Measurements from ENCODE around the gene FIGN. TPM values are rescaled to one million over a fixed set of nuclear protein-coding genes. Genes with fewer than 3 reads are reported as not detected.

Gene FIGN
- polyA plus RNA-seq, 1 donor from 2014 or later = 0.71 TPM

DNA sequence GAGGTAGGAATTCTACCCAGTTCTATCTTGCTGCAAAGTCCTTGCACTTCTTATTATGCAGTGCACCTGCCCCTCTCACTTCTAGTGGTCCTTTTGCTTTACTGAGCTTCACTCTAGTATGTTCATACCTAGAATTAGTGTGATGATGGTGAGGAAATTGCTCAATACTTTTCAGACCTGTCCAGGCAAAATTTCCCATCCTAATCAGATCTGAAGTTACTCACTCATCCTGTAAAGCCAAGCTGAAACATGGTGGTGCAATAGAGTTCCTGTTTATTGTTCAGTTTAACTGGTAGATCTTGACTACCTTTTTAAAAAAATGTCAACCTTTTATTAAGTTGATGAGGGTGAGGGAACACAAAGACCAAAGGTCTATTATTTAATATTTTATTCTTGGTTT lies 12.6 kb upstream of the FIGN start:
- no peak overlapping the region for H2AFZ ChIP-seq (ENCODE audit: low read depth, low read length)
- H3K27ac ChIP-seq (ENCODE audit: low read length) = no peak overlapping the region
- H3K27me3 ChIP-seq (ENCODE audit: insufficient read depth, low read depth, low read length) = no peaks in the 10 kb centered on the region
- H3K9me2 ChIP-seq (ENCODE audit: insufficient read depth, low read length) = no peaks in the 10 kb centered on the region
- H3K79me2 ChIP-seq (replicated peaks; ENCODE audit: insufficient read depth, low read length) = no peaks in the 10 kb centered on the region
- H3K4me2 ChIP-seq (ENCODE audit: low read length) = no peak overlapping the region
- H3K9me3 ChIP-seq (ENCODE audit: low read length) = no peaks in the 10 kb centered on the region
- H3K36me3 ChIP-seq (ENCODE audit: insufficient read depth, low read length) = no peaks in the 10 kb centered on the region
- no peak for TF ChIP-seq RAD21 (conservative IDR thresholded peaks at IDR 0.05)
- TF ChIP-seq, protein P1, sequence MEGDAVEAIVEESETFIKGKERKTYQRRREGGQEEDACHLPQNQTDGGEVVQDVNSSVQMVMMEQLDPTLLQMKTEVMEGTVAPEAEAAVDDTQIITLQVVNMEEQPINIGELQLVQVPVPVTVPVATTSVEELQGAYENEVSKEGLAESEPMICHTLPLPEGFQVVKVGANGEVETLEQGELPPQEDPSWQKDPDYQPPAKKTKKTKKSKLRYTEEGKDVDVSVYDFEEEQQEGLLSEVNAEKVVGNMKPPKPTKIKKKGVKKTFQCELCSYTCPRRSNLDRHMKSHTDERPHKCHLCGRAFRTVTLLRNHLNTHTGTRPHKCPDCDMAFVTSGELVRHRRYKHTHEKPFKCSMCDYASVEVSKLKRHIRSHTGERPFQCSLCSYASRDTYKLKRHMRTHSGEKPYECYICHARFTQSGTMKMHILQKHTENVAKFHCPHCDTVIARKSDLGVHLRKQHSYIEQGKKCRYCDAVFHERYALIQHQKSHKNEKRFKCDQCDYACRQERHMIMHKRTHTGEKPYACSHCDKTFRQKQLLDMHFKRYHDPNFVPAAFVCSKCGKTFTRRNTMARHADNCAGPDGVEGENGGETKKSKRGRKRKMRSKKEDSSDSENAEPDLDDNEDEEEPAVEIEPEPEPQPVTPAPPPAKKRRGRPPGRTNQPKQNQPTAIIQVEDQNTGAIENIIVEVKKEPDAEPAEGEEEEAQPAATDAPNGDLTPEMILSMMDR (IDR thresholded peaks at IDR 0.05; ENCODE audit: poor library complexity, severe bottlenecking) = no peak
- TF ChIP-seq POLR2AphosphoS5 (IDR thresholded peaks at IDR 0.05) = no peak
- TF ChIP-seq SMC3 (conservative IDR thresholded peaks at IDR 0.05; ENCODE audit: poor library complexity) = no peak
- TF ChIP-seq EZH2 (IDR thresholded peaks at IDR 0.05; ENCODE audit: borderline replicate concordance, insufficient read depth, low read length, poor library complexity, severe bottlenecking) = no peak
- TF ChIP-seq EP300 (conservative IDR thresholded peaks at IDR 0.05; ENCODE audit: poor library complexity, severe bottlenecking) = no peak
- no peak for TF ChIP-seq MXI1 (conservative IDR thresholded peaks at IDR 0.05; ENCODE audit: poor library complexity, severe bottlenecking)
- TF ChIP-seq, protein P2, sequence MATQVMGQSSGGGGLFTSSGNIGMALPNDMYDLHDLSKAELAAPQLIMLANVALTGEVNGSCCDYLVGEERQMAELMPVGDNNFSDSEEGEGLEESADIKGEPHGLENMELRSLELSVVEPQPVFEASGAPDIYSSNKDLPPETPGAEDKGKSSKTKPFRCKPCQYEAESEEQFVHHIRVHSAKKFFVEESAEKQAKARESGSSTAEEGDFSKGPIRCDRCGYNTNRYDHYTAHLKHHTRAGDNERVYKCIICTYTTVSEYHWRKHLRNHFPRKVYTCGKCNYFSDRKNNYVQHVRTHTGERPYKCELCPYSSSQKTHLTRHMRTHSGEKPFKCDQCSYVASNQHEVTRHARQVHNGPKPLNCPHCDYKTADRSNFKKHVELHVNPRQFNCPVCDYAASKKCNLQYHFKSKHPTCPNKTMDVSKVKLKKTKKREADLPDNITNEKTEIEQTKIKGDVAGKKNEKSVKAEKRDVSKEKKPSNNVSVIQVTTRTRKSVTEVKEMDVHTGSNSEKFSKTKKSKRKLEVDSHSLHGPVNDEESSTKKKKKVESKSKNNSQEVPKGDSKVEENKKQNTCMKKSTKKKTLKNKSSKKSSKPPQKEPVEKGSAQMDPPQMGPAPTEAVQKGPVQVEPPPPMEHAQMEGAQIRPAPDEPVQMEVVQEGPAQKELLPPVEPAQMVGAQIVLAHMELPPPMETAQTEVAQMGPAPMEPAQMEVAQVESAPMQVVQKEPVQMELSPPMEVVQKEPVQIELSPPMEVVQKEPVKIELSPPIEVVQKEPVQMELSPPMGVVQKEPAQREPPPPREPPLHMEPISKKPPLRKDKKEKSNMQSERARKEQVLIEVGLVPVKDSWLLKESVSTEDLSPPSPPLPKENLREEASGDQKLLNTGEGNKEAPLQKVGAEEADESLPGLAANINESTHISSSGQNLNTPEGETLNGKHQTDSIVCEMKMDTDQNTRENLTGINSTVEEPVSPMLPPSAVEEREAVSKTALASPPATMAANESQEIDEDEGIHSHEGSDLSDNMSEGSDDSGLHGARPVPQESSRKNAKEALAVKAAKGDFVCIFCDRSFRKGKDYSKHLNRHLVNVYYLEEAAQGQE (IDR thresholded peaks at IDR 0.05; ENCODE audit: borderline replicate concordance) = no peak
- TF ChIP-seq TAF1 (IDR thresholded peaks at IDR 0.05; ENCODE audit: low read depth) = no peak
- no peak overlapping the region for H3K9ac ChIP-seq (ENCODE audit: low read length)
- H4K20me1 ChIP-seq (ENCODE audit: insufficient read depth) = no peaks in the 10 kb centered on the region
- no peaks in the 10 kb centered on the region for H3F3A ChIP-seq (ENCODE audit: insufficient read depth, low read length, poor library complexity, severe bottlenecking)
- H3K4me3 ChIP-seq (ENCODE audit: low read length) = no peak overlapping the region

DNA sequence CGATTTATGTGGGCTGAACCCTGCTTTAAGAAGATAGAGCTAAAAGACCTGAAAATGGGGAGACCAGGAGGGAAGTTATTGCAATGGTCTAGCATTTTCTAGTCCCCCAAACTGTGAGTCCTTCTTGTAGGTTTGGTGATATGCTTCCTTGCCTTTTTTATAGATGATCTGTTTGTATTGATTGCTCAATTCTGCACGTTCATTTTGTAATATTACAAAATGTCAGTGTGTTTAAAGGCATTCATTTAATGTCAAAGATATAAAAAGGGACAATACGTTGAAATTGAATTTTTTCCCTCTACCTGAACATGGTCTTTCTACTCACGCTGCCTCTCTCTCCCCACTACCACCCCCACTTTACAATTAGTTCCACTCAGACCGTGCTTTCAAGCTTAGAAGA lies 5.6 kb upstream of the FIGN start:
- no peak overlapping the region for H3K27ac ChIP-seq (ENCODE audit: low read length)
- H3K4me3 ChIP-seq (ENCODE audit: low read length) = no peak overlapping the region
- H3F3A ChIP-seq (ENCODE audit: insufficient read depth, low read length, poor library complexity, severe bottlenecking) = no peaks in the 10 kb centered on the region
- peaks cover 12% of the 10 kb centered on the region for H3K27me3 ChIP-seq (ENCODE audit: insufficient read depth, low read depth, low read length)
- TF ChIP-seq TAF1 (IDR thresholded peaks at IDR 0.05; ENCODE audit: low read depth) = no peak
- no peak for TF ChIP-seq EZH2 (IDR thresholded peaks at IDR 0.05; ENCODE audit: borderline replicate concordance, insufficient read depth, low read length, poor library complexity, severe bottlenecking)
- no peak for TF ChIP-seq RAD21 (conservative IDR thresholded peaks at IDR 0.05)
- no peaks in the 10 kb centered on the region for H3K36me3 ChIP-seq (ENCODE audit: insufficient read depth, low read length)
- H2AFZ ChIP-seq (ENCODE audit: low read depth, low read length) = no peak overlapping the region
- H3K4me2 ChIP-seq (ENCODE audit: low read length) = no peak overlapping the region
- H3K9me3 ChIP-seq (ENCODE audit: low read length) = no peaks in the 10 kb centered on the region
- H3K79me2 ChIP-seq (replicated peaks; ENCODE audit: insufficient read depth, low read length) = no peaks in the 10 kb centered on the region
- no peaks in the 10 kb centered on the region for H4K20me1 ChIP-seq (ENCODE audit: insufficient read depth)
- no peaks in the 10 kb centered on the region for H3K9me2 ChIP-seq (ENCODE audit: insufficient read depth, low read length)
- H3K9ac ChIP-seq (ENCODE audit: low read length) = no peak overlapping the region

DNA sequence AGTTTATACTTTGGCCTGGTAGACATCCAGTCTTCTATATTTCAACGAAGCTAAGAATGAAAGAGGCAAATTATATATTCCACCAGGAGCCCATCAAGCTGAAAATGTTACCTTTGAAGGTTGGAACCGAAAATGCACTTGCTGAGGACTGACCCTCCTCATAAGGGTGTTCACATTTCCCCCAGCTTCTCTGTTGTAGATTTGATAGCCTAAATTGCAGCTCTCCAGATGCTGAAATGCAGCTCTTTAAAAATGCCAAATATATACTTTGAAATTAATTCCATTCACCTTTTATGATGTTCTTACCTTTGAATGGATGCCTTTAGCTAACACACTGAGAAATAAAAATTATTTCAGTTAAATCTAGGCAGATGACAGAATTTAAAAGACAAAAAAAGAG lies 1.8 kb upstream of the FIGN start:
- Histone ChIP-seq H3K4me2 (ENCODE audit: low read length) (no peak overlapping the region), H3K9me2 (ENCODE audit: insufficient read depth, low read length) (no peaks in the 10 kb centered on the region), H3K9ac (ENCODE audit: low read length) (no peak overlapping the region)

More for the DNA sequence above, 1.8 kb upstream of the FIGN start:
- H3K36me3 ChIP-seq (ENCODE audit: insufficient read depth, low read length) = no peaks in the 10 kb centered on the region
- H3K9me3 ChIP-seq (ENCODE audit: low read length) = no peaks in the 10 kb centered on the region
- H3K79me2 ChIP-seq (replicated peaks; ENCODE audit: insufficient read depth, low read length) = peaks cover 15% of the 10 kb centered on the region
- H3K27ac ChIP-seq (ENCODE audit: low read length) = no peak overlapping the region
- TF ChIP-seq RAD21 (conservative IDR thresholded peaks at IDR 0.05) (no peak), SMC3 (conservative IDR thresholded peaks at IDR 0.05; ENCODE audit: poor library complexity) (no peak), EP300 (conservative IDR thresholded peaks at IDR 0.05; ENCODE audit: poor library complexity, severe bottlenecking) (no peak), EZH2 (IDR thresholded peaks at IDR 0.05; ENCODE audit: borderline replicate concordance, insufficient read depth, low read length, poor library complexity, severe bottlenecking) (no peak), POLR2AphosphoS5 (IDR thresholded peaks at IDR 0.05) (no peak), MXI1 (conservative IDR thresholded peaks at IDR 0.05; ENCODE audit: poor library complexity, severe bottlenecking) (no peak), TAF1 (IDR thresholded peaks at IDR 0.05; ENCODE audit: low read depth) (no peak)
- TF ChIP-seq, protein P2 (IDR thresholded peaks at IDR 0.05; ENCODE audit: borderline replicate concordance) = no peak
- TF ChIP-seq, protein P1 (IDR thresholded peaks at IDR 0.05; ENCODE audit: poor library complexity, severe bottlenecking) = no peak
- no peaks in the 10 kb centered on the region for H4K20me1 ChIP-seq (ENCODE audit: insufficient read depth)
- no peak overlapping the region for H3K4me3 ChIP-seq (ENCODE audit: low read length)
- H2AFZ ChIP-seq (ENCODE audit: low read depth, low read length) = no peak overlapping the region
- peaks cover 7% of the 10 kb centered on the region for H3F3A ChIP-seq (ENCODE audit: insufficient read depth, low read length, poor library complexity, severe bottlenecking)
- peaks cover 12% of the 10 kb centered on the region for H3K27me3 ChIP-seq (ENCODE audit: insufficient read depth, low read depth, low read length)
